HL-60/S4 (cell line): ENCODE measurements around the gene PIGBOS1.

Source experiments
- in situ Hi-C: fragments of 300-500 bp; cut with MboI; formaldehyde crosslinking; loops from 2 replicates; pipeline ENCODE4 v1.14.3; 2022; ENCODE audit warnings: low sequenced_read_pairs

PIGBOS1 gene

GRCh38 chr15:55318588-55319494 lies at the start of gene PIGBOS1, which contains the start of gene PIGB:
Gene PIGBOS1 (minus strand): TSS chr15:55319123. CDS start chr15:55317792, 1,331 bp downstream.
Gene PIGB (plus strand): TSS chr15:55319222. CDS start chr15:55319251, 29 bp downstream.
- in situ Hi-C loops = no loop called here

- in situ Hi-C loops = no loop called here
Measured at GRCh38 chr15:55366981-55367380, 48.1 kb upstream of the PIGBOS1 start.

GRCh38 chr15:55362641-55363040 lies 43.7 kb upstream of the PIGBOS1 start:
- in situ Hi-C loops = no loop called here

- in situ Hi-C loops = no loop called here
Measured at GRCh38 chr15:55361048-55361447, 42.1 kb upstream of the PIGBOS1 start.

GRCh38 chr15:55360256-55360655 lies 41.3 kb upstream of the PIGBOS1 start:
- in situ Hi-C loops = no loop called here

- in situ Hi-C loops = no loop called here
Measured at GRCh38 chr15:55358471-55358870, 39.5 kb upstream of the PIGBOS1 start.

GRCh38 chr15:55357774-55358173 lies 38.9 kb upstream of the PIGBOS1 start:
- in situ Hi-C loops = no loop called here

GRCh38 chr15:55356985-55357585 lies 38.2 kb upstream of the PIGBOS1 start:
- in situ Hi-C loops = no loop called here

- in situ Hi-C loops = no loop called here
Measured at GRCh38 chr15:55353025-55353424, 34.1 kb upstream of the PIGBOS1 start.

GRCh38 chr15:55349282-55349681 lies 30.4 kb upstream of the PIGBOS1 start:
- in situ Hi-C loops = no loop called here

- in situ Hi-C loops = no loop called here
Measured at GRCh38 chr15:55348281-55348778, 29.4 kb upstream of the PIGBOS1 start.

- in situ Hi-C loops = no loop called here
Measured at GRCh38 chr15:55344206-55344605, 25.3 kb upstream of the PIGBOS1 start.

- in situ Hi-C loops = no loop called here
Measured at GRCh38 chr15:55343168-55343567, 24.2 kb upstream of the PIGBOS1 start.

GRCh38 chr15:55337160-55337559 lies 18.2 kb upstream of the PIGBOS1 start:
- in situ Hi-C loops = no loop called here

- in situ Hi-C loops = no loop called here
Measured at GRCh38 chr15:55334997-55335396, 16.1 kb upstream of the PIGBOS1 start.

GRCh38 chr15:55334371-55334770 lies 15.4 kb upstream of the PIGBOS1 start:
- in situ Hi-C loops = no loop called here

GRCh38 chr15:55327387-55327786 lies 8.5 kb upstream of the PIGBOS1 start:
- in situ Hi-C loops = no loop called here

GRCh38 chr15:55322467-55322866 lies 3.5 kb upstream of the PIGBOS1 start:
- in situ Hi-C loops = no loop called here

GRCh38 chr15:55320963-55321362 lies 2.0 kb upstream of the PIGBOS1 start:
- in situ Hi-C loops = no loop called here

- in situ Hi-C loops = no loop called here
Measured at GRCh38 chr15:55320238-55320550, 1.3 kb upstream of the PIGBOS1 start.

GRCh38 chr15:55319537-55320237 lies 764 bp upstream of the PIGBOS1 start:
- in situ Hi-C loops = no loop called here
